Keratinocyte (primary cell): ENCODE results near the gene HES7.

ENCODE experiments used
- EZH2 ChIP-seq: IDR thresholded peaks from one replicate; pipeline ENCODE4 v1.6.1; 2012; ENCODE audit warnings: inconsistent platforms, mild to moderate bottlenecking, low read length, moderate library complexity
- TF ChIP-seq, protein P1 (sequence below), 3 experiments: IDR thresholded peaks in 1 of 3; conservative IDR thresholded peaks in 1 of 3; optimal IDR thresholded peaks in 1 of 3; 2 replicates in 2 of 3; 3 replicates in 1 of 3; pipeline versions ENCODE3 to v1.5.1; 2011; ENCODE audit warnings: low read length in 3 of 3, mild to moderate bottlenecking in 3 of 3, moderate library complexity in 2 of 3, control low read depth in 1 of 3, inconsistent platforms in 1 of 3; ENCODE audit not compliant: insufficient read depth in 2 of 3; ENCODE audit errors: extremely low read depth in 1 of 3

DNA sequence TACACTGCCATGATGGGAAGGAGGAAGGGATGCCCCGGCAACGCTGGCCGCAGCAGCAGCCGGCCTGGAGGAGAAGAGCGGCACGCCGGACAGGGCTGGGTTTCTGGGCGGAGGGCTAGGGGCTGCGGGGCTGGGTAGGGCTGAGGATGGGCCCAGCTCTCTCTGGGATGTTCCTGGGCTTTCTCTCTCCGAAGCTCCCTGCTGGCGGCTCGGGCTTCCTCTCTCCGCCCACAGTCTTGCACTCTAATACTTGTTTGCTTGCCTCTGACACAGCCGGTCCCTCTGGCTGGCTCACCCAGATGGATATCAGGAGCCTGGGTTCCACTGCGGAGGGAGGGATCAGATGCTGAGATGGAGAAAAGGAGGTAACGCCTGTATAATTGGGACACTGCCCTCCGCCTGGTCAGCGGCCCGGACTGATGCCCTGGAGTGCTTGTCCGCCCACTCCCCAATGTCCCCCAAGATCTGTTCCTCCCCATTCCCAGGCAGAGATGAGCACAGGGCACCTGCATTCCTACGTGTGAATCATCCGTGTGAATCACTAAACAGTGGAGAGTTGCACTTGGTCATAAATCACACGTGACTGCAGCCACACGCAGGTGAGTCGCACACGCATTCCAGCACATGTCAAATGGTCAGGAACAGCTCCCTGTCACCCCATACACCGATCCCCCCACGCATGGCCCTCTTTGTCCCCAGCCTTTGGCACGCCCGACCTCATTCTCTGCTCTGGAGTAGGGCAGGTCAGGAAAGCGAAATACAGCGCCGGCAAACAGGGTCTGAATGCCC lies 5.7 kb downstream of the HES7 start, which contains the start of gene ALOXE3:
- TF ChIP-seq EZH2, result no peak
- TF ChIP-seq, protein P1, sequence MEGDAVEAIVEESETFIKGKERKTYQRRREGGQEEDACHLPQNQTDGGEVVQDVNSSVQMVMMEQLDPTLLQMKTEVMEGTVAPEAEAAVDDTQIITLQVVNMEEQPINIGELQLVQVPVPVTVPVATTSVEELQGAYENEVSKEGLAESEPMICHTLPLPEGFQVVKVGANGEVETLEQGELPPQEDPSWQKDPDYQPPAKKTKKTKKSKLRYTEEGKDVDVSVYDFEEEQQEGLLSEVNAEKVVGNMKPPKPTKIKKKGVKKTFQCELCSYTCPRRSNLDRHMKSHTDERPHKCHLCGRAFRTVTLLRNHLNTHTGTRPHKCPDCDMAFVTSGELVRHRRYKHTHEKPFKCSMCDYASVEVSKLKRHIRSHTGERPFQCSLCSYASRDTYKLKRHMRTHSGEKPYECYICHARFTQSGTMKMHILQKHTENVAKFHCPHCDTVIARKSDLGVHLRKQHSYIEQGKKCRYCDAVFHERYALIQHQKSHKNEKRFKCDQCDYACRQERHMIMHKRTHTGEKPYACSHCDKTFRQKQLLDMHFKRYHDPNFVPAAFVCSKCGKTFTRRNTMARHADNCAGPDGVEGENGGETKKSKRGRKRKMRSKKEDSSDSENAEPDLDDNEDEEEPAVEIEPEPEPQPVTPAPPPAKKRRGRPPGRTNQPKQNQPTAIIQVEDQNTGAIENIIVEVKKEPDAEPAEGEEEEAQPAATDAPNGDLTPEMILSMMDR (optimal IDR thresholded peaks at IDR 0.05 in 1 of 3, IDR thresholded peaks at IDR 0.05 in 1 of 3, conservative IDR thresholded peaks at IDR 0.05 in 1 of 3; ENCODE audit: extremely low read depth in 1 of 3, insufficient read depth in 2 of 3, low read length in 3 of 3), result no peak
